ENCODE data around the gene MMD. TPM values are rescaled to one million over a fixed set of nuclear protein-coding genes. Genes with fewer than 3 reads are reported as not detected.

MMD gene
- total RNA-seq, 1 donor from 2014 or later: 48.5 TPM

- Mint-ChIP-seq H3K4me3 (ENCODE audit: unreplicated experiment) (no peak overlapping the region), H3K9me3 (ENCODE audit: unreplicated experiment) (no peaks in the 10 kb centered on the region), H3K4me1 (ENCODE audit: unreplicated experiment) (peaks cover 12% of the 10 kb centered on the region), H3K36me3 (ENCODE audit: low read depth, unreplicated experiment) (no peaks in the 10 kb centered on the region), H3K27ac (ENCODE audit: unreplicated experiment) (no peak overlapping the region), H3K27me3 (ENCODE audit: unreplicated experiment) (no peaks in the 10 kb centered on the region)
- no peak for DNase-seq (ENCODE audit: low spot score)
- TF ChIP-seq CTCF (IDR thresholded peaks at IDR 0.05; ENCODE audit: unreplicated experiment): no peak
Measured at GRCh38 chr17:55437159-55437605, 15.5 kb upstream of the MMD start.

GRCh38 chr17:55436224-55437158 is 14.9 kb upstream of the MMD start:
- Mint-ChIP-seq H3K4me1 (ENCODE audit: unreplicated experiment) (peaks cover 12% of the 10 kb centered on the region), H3K4me3 (ENCODE audit: unreplicated experiment) (no peak overlapping the region), H3K9me3 (ENCODE audit: unreplicated experiment) (no peaks in the 10 kb centered on the region), H3K27ac (ENCODE audit: unreplicated experiment) (no peak overlapping the region), H3K27me3 (ENCODE audit: unreplicated experiment) (peaks cover 2% of the 10 kb centered on the region), H3K36me3 (ENCODE audit: low read depth, unreplicated experiment) (no peaks in the 10 kb centered on the region)
- no peak for TF ChIP-seq CTCF (IDR thresholded peaks at IDR 0.05; ENCODE audit: unreplicated experiment)
- no peak for DNase-seq (ENCODE audit: low spot score)

GRCh38 chr17:55435408-55435807 is 13.8 kb upstream of the MMD start:
- peaks cover 2% of the 10 kb centered on the region for H3K27me3 Mint-ChIP-seq (ENCODE audit: unreplicated experiment)
- H3K9me3 Mint-ChIP-seq (ENCODE audit: unreplicated experiment): no peaks in the 10 kb centered on the region
- H3K4me3 Mint-ChIP-seq (ENCODE audit: unreplicated experiment): no peak overlapping the region
- no peak for TF ChIP-seq CTCF (IDR thresholded peaks at IDR 0.05; ENCODE audit: unreplicated experiment)
- no peaks in the 10 kb centered on the region for H3K36me3 Mint-ChIP-seq (ENCODE audit: low read depth, unreplicated experiment)
- DNase-seq (ENCODE audit: low spot score): no peak
- peaks cover 20% of the 10 kb centered on the region for H3K4me1 Mint-ChIP-seq (ENCODE audit: unreplicated experiment)
- no peak overlapping the region for H3K27ac Mint-ChIP-seq (ENCODE audit: unreplicated experiment)

- TF ChIP-seq CTCF (IDR thresholded peaks at IDR 0.05; ENCODE audit: unreplicated experiment): no peak
- Mint-ChIP-seq H3K9me3 (ENCODE audit: unreplicated experiment) (no peaks in the 10 kb centered on the region), H3K4me1 (ENCODE audit: unreplicated experiment) (peaks cover 21% of the 10 kb centered on the region), H3K27me3 (ENCODE audit: unreplicated experiment) (peaks cover 2% of the 10 kb centered on the region), H3K27ac (ENCODE audit: unreplicated experiment) (no peak overlapping the region), H3K4me3 (ENCODE audit: unreplicated experiment) (no peak overlapping the region), H3K36me3 (ENCODE audit: low read depth, unreplicated experiment) (no peaks in the 10 kb centered on the region)
- no peak for DNase-seq (ENCODE audit: low spot score)
Measured at GRCh38 chr17:55434721-55435120, 13.1 kb upstream of the MMD start.

Measured in endothelial cell (in vitro differentiated cells).